Muscle of leg (tissue), 11 donors: ENCODE measurements around the gene AATK. TPM values are rescaled to one million over a fixed set of nuclear protein-coding genes. Genes with fewer than 3 reads are reported as not detected.

ENCODE experiments used
- DNase-seq: peaks from one replicate; pipeline ENCODE4 v3.0.0; 2013
- H3K27ac ChIP-seq: one replicate; pipeline ENCODE4 v1.5.1; 2013; ENCODE audit warnings: mild to moderate bottlenecking, low read length, control low read depth
- H3K27me3 ChIP-seq: one replicate; pipeline ENCODE4 v1.6.1; 2013; ENCODE audit warnings: low read length; ENCODE audit not compliant: control insufficient read depth, insufficient read depth
- H3K36me3 ChIP-seq: one replicate; pipeline ENCODE4 v1.6.1; 2013; ENCODE audit warnings: low read length; ENCODE audit not compliant: control insufficient read depth, insufficient read depth
- H3K4me1 ChIP-seq: one replicate; pipeline ENCODE4 v1.6.1; 2013; ENCODE audit warnings: low read length; ENCODE audit not compliant: control insufficient read depth, insufficient read depth
- H3K4me3 ChIP-seq: one replicate; pipeline ENCODE4 v1.5.1; 2013; ENCODE audit warnings: low read length, control low read depth
- H3K9me3 ChIP-seq: replicated peaks from 2 replicates; pipeline ENCODE4 v1.6.1; 2013; ENCODE audit warnings: low read depth, low read length; ENCODE audit not compliant: control insufficient read depth
- WGBS: methylation state at CpG from one replicate; pipeline ENCODE4 v1.1.5; 2013; ENCODE audit warnings: missing lambda C conversion rate; ENCODE audit not compliant: insufficient coverage; 5-methylcytosine and 5-hydroxymethylcytosine counted together
- polyA plus RNA-seq, 8 donors: library from polyadenylated mRNA; unstranded; fragments of 120-200 nt; gene quantifications; one replicate each; pipeline versions ENCODE4 v1.2.1 to v1.2.3, GENCODE V29; 2013; ENCODE audit warnings: inconsistent platforms in 1 of 8, low replicate concordance in 1 of 8; ENCODE audit not compliant: insufficient read length in 8 of 8, insufficient read depth in 1 of 8
- total RNA-seq: library from RNA; stranded (reverse); fragments of 120-200 nt; gene quantifications from one replicate; pipeline ENCODE4 v1.2.4, GENCODE V29; 2013

The AATK gene
- total and polyA plus RNA-seq, 9 donors, result 6.3 to 18.1 (median 9.6) TPM

- Histone ChIP-seq H3K4me1 (peaks cover 37% of the 10 kb centered on the region), H3K4me3 (no peak overlapping the region), H3K36me3 (no peaks in the 10 kb centered on the region), H3K9me3 (peaks cover 6% of the 10 kb centered on the region), H3K27me3 (peaks cover 5% of the 10 kb centered on the region), H3K27ac (peak overlapping the region; percentile 35)
- whole genome bisulfite sequencing, result 61% methylated on average over 3 of the region's 8 CpGs
- DNase-seq, result peak; percentile 38
These were observed 5.9 kb upstream of the AATK start for GRCh38 chr17:81171941-81172340.

- H3K36me3 ChIP-seq, result no peaks in the 10 kb centered on the region
- DNase-seq, result peak; percentile 78
- H3K4me3 ChIP-seq, result no peak overlapping the region
- H3K27me3 ChIP-seq, result peaks cover 5% of the 10 kb centered on the region
- WGBS, result 55% methylated on average over 11 of the region's 15 CpGs
- H3K4me1 ChIP-seq, result peaks cover 44% of the 10 kb centered on the region
- H3K9me3 ChIP-seq, result peaks cover 6% of the 10 kb centered on the region
- H3K27ac ChIP-seq, result peak overlapping the region; percentile 55
These were observed 4.9 kb upstream of the AATK start for GRCh38 chr17:81170727-81171494.

- DNase-seq, result no peak
- no peaks in the 10 kb centered on the region for H3K9me3 ChIP-seq
- peaks cover 14% of the 10 kb centered on the region for H3K27me3 ChIP-seq
- no peaks in the 10 kb centered on the region for H3K36me3 ChIP-seq
- no peak overlapping the region for H3K4me3 ChIP-seq
- H3K4me1 ChIP-seq, result peaks cover 52% of the 10 kb centered on the region
- 95% methylated on average over 3 of the region's 3 CpGs for WGBS
- no peak overlapping the region for H3K27ac ChIP-seq
These were observed 3.9 kb upstream of the AATK start for GRCh38 chr17:81169870-81170309.

- no peak for DNase-seq
- Histone ChIP-seq H3K4me1 (peaks cover 63% of the 10 kb centered on the region), H3K36me3 (no peaks in the 10 kb centered on the region), H3K4me3 (no peak overlapping the region), H3K27ac (no peak overlapping the region), H3K9me3 (no peaks in the 10 kb centered on the region), H3K27me3 (peaks cover 18% of the 10 kb centered on the region)
- 87% methylated on average over 7 of the region's 7 CpGs for WGBS
These were observed 1.6 kb upstream of the AATK start for GRCh38 chr17:81167638-81168037.

GRCh38 chr17:81167194-81167524 is 1.1 kb upstream of the AATK start:
- no peak overlapping the region for H3K27ac ChIP-seq
- WGBS, result 95% methylated on average over 3 of the region's 4 CpGs
- H3K27me3 ChIP-seq, result peaks cover 18% of the 10 kb centered on the region
- H3K36me3 ChIP-seq, result no peaks in the 10 kb centered on the region
- no peak overlapping the region for H3K4me3 ChIP-seq
- H3K4me1 ChIP-seq, result peaks cover 60% of the 10 kb centered on the region
- no peaks in the 10 kb centered on the region for H3K9me3 ChIP-seq
- no peak for DNase-seq

- Histone ChIP-seq H3K4me3 (peak within 1 kb of the TSS; percentile 55), H3K27ac (peak within 1 kb of the TSS; percentile 90), H3K4me1 (peaks cover 58% of the 10 kb centered on the region), H3K36me3 (peaks cover 2% of the 10 kb centered on the region), H3K9me3 (no peaks in the 10 kb centered on the region), H3K27me3 (peaks cover 18% of the 10 kb centered on the region)
- DNase-seq, result no peak
- 10% methylated on average over 45 of the region's 46 CpGs for WGBS
These were observed 582 bp downstream of the AATK start, which contains the start of gene PVALEF for GRCh38 chr17:81165246-81166032. Gene PVALEF, plus strand, starts transcription at chr17:81165507. Its CDS starts 15,720 bp downstream, at chr17:81181227.

GRCh38 chr17:81164371-81165245 is 1.4 kb downstream of the AATK start:
- Histone ChIP-seq H3K27ac (peak overlapping the region; percentile 90), H3K4me1 (peaks cover 64% of the 10 kb centered on the region), H3K4me3 (peak overlapping the region; percentile 13), H3K36me3 (peaks cover 5% of the 10 kb centered on the region), H3K9me3 (no peaks in the 10 kb centered on the region), H3K27me3 (peaks cover 18% of the 10 kb centered on the region)
- DNase-seq, result peak; percentile 86
- 52% methylated on average over 11 of the region's 19 CpGs for WGBS

GRCh38 chr17:81163703-81164370 is 2.2 kb downstream of the AATK start:
- H3K4me1 ChIP-seq, result peaks cover 65% of the 10 kb centered on the region
- 77% methylated on average over 13 of the region's 15 CpGs for WGBS
- H3K9me3 ChIP-seq, result no peaks in the 10 kb centered on the region
- peaks cover 18% of the 10 kb centered on the region for H3K27me3 ChIP-seq
- peaks cover 5% of the 10 kb centered on the region for H3K36me3 ChIP-seq
- H3K4me3 ChIP-seq, result no peak overlapping the region
- no peak for DNase-seq
- H3K27ac ChIP-seq, result peak overlapping the region; percentile 90

- H3K27ac ChIP-seq, result no peak overlapping the region
- no peak for DNase-seq
- H3K27me3 ChIP-seq, result peaks cover 17% of the 10 kb centered on the region
- no peak overlapping the region for H3K4me3 ChIP-seq
- peaks cover 5% of the 10 kb centered on the region for H3K36me3 ChIP-seq
- H3K9me3 ChIP-seq, result no peaks in the 10 kb centered on the region
- peaks cover 61% of the 10 kb centered on the region for H3K4me1 ChIP-seq
- 82% methylated on average over 9 of the region's 19 CpGs for WGBS
These were observed 2.8 kb downstream of the AATK start for GRCh38 chr17:81163051-81163695.
